Activated CD8-positive, alpha-beta T cell treated with anti-CD3 and anti-CD28 coated beads, Interleukin-2, amount 10 ng/mL, durations not matched to agents 7 days and 5 days (primary cell): ENCODE results near the gene MYH14. TPM values are rescaled to one million over a fixed set of nuclear protein-coding genes. Genes with fewer than 3 reads are reported as not detected.
"Not testable (repeated sequence)": the region's sequence is repeated elsewhere in the genome, so short reads cannot be mapped to it uniquely, and the experiment has no call there.

Experiments used
- ATAC-seq: fragments of 150-1000 bp; cut with Tn5 transposase; one replicate; pipeline ENCODE4 v1.10.0; 2021; ENCODE audit warnings: moderate library complexity
- CTCF ChIA-PET: fragments of 350-600 bp; sonication (Branson Sonifier 250); formaldehyde crosslinking; loops from one replicate; lab custom pipeline; 2021; ENCODE audit warnings: antibody characterized with exemption; lab: Charles Lee
- POLR2A ChIA-PET: fragments of 350-600 bp; sonication (Branson Sonifier 250); formaldehyde crosslinking; loops from one replicate; lab custom pipeline; 2021; ENCODE audit warnings: antibody characterized with exemption; lab: Charles Lee
- DNase-seq: peaks from one replicate; pipeline ENCODE4 v3.0.0-alpha.2; 2020
- H3K27ac Mint-ChIP-seq: one replicate; pipeline ENCODE4 v1.8.0; 2021; ENCODE audit warnings: mild to moderate bottlenecking, mixed read lengths
- H3K27me3 Mint-ChIP-seq: one replicate; pipeline ENCODE4 v1.8.0; 2021; ENCODE audit warnings: low read depth, mixed read lengths
- H3K36me3 Mint-ChIP-seq: one replicate; pipeline ENCODE4 v1.8.0; 2021; ENCODE audit warnings: low read depth, mixed read lengths
- H3K4me1 Mint-ChIP-seq: one replicate; pipeline ENCODE4 v1.8.0; 2021; ENCODE audit warnings: low read depth, mixed read lengths
- H3K4me3 Mint-ChIP-seq: one replicate; pipeline ENCODE4 v1.8.0; 2021; ENCODE audit warnings: mild to moderate bottlenecking, mixed read lengths
- H3K9me3 Mint-ChIP-seq: one replicate; pipeline ENCODE4 v1.8.0; 2022; ENCODE audit warnings: mixed read lengths; ENCODE audit not compliant: insufficient read depth
- total RNA-seq, 2 experiments: library from RNA; stranded (reverse); gene quantifications; one replicate each; pipeline ENCODE4 v1.2.3, GENCODE V29; 2021

MYH14 gene
- total RNA-seq, 2 experiments from 2014 or later = not detected

- H3K27ac Mint-ChIP-seq = no peak overlapping the region
- peaks cover 48% of the 10 kb centered on the region for H3K27me3 Mint-ChIP-seq
- ATAC-seq (no peak), DNase-seq (no peak)
- POLR2A ChIA-PET = no interaction called here
- peaks cover 61% of the 10 kb centered on the region for H3K4me1 Mint-ChIP-seq
- peaks cover 13% of the 10 kb centered on the region for H3K36me3 Mint-ChIP-seq
- no peak overlapping the region for H3K4me3 Mint-ChIP-seq
- CTCF ChIA-PET = interaction anchor here (1.3 kb wide), 3 partner anchors 10 to 56 kb away, joined by 3 to 7 read pairs (median 3); partner anchors contain the start of gene POLD1
- H3K9me3 Mint-ChIP-seq = no peaks in the 10 kb centered on the region
Measured at GRCh38 chr19:50328224-50328872, 124.9 kb downstream of the MYH14 start.

- Mint-ChIP-seq H3K27me3 (peaks cover 48% of the 10 kb centered on the region), H3K9me3 (no peaks in the 10 kb centered on the region), H3K4me3 (no peak overlapping the region), H3K27ac (no peak overlapping the region), H3K4me1 (peaks cover 66% of the 10 kb centered on the region), H3K36me3 (peaks cover 13% of the 10 kb centered on the region)
- ChIA-PET CTCF (interaction anchor here (0.6 to 1.3 kb wide), 4 partner anchors 9 to 55 kb away, joined by 3 to 7 read pairs (median 3); partner anchors contain the start of gene POLD1), POLR2A (no interaction called here)
- ATAC-seq (no peak), DNase-seq (no peak)
Measured at GRCh38 chr19:50328873-50329145, 125.4 kb downstream of the MYH14 start.

DNA sequence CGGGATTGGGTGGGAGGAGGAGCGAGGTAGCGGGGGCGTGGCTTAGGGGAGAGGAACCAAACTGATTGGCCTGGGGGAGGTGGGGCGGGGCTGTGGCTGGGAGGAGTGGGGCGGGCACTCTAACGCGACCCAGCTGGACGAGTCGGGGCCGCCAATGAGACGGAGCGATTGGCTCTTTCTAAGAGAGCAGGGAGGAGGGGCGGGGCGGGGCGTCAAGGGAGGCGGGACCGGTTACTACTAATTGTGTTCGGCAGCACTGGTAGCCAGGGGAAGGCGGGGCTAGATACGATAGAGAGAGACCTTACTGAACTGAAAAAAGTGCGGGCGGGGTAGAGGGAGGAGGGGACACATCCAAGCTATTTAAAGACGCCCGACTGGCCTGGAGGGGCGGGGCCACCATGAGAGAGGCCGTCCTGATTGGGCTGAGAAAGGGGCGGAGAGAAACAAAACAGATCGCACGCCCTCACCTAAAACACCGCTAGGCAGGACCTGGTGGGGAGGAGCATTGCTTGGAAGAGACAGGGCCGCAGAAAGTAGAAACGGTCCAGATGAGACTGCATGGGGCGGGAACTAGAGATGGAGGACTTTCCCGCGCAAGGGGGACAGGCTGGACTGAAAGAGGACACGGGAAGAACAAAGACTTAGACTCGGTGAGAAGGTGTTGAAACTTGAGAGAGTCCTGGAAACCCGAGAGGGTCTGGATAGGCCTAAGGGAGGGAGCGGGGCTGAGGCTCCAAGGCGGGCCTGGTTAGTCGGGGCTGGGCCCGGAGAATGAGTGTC is 125.9 kb downstream of the MYH14 start, which contains the start of gene KCNC3:
TSS of gene KCNC3 (minus strand) at position 232 of the 780 bp plus-strand sequence. CDS start 295 bp downstream, outside the sequence.
- Mint-ChIP-seq H3K36me3 (peaks cover 15% of the 10 kb centered on the region), H3K9me3 (no peaks in the 10 kb centered on the region), H3K4me3 (peak within 1 kb of the TSS; percentile 65), H3K27me3 (peaks cover 48% of the 10 kb centered on the region), H3K27ac (peak within 1 kb of the TSS; percentile 65), H3K4me1 (peaks cover 71% of the 10 kb centered on the region)
- POLR2A ChIA-PET = no interaction called here
- CTCF ChIA-PET = interaction anchor here (0.6 to 1.3 kb wide), 4 partner anchors 9 to 55 kb away, joined by 3 to 7 read pairs (median 3); partner anchors contain the start of gene POLD1
- DNase-seq (peak; percentile 92), ATAC-seq (peak; percentile 55)

- DNase-seq, CTCF ChIA-PET, POLR2A ChIA-PET, H3K9me3 Mint-ChIP-seq, ATAC-seq: not testable (repeated sequence)
- Mint-ChIP-seq H3K4me3 (peak overlapping the region; percentile 65), H3K27me3 (peaks cover 46% of the 10 kb centered on the region), H3K27ac (peak overlapping the region; percentile 65), H3K4me1 (peaks cover 74% of the 10 kb centered on the region), H3K36me3 (peaks cover 15% of the 10 kb centered on the region)
Measured at GRCh38 chr19:50329926-50330294, 126.5 kb downstream of the MYH14 start.

- DNase-seq (peak; percentile 89), ATAC-seq (peak; percentile 62)
- ChIA-PET CTCF (no interaction called here), POLR2A (no interaction called here)
- H3K36me3 Mint-ChIP-seq = peaks cover 15% of the 10 kb centered on the region
- no peaks in the 10 kb centered on the region for H3K9me3 Mint-ChIP-seq
- H3K27me3 Mint-ChIP-seq = peaks cover 45% of the 10 kb centered on the region
- peak overlapping the region; percentile 68 for H3K4me3 Mint-ChIP-seq
- H3K4me1 Mint-ChIP-seq = peaks cover 76% of the 10 kb centered on the region
- peak overlapping the region; percentile 78 for H3K27ac Mint-ChIP-seq
Measured at GRCh38 chr19:50330365-50331078, 127.1 kb downstream of the MYH14 start.

DNA sequence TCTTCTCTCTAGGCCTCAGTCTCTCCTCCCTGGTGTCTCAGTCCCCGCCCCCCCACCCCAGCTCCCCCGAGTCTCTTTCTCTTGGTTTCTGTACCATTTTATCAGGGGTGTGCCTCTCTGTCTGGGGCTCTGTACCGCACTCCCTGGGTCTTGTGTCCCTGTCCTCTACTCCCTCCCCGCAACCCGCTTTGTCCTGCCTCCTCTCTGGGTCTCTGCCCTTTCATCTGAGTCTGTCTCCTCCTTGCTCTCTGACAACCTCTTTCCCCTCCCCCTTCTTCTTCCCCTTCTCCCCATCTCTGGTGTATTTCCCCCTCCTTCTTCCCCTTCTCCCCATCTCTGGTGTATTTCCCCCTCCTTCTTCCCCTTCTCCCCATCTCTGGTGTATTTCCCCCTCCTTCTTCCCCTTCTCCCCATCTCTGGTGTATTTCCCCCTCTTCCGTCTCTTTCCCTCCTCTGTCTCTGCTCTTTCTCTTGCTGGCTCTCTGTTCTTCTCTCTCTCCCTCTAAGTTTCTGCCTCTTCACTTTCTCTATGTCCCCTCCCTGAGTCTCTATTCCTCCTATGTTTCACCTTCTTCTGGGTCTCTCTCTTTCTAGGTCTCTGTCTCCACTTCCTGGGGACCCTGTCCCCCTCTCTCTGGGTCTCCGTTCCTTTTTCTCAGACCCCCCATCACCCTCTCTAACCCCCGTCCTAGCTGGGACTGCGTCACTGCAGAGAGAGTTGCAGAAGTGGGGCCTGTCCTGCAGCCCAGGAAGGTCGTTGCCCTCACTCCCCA is 128.0 kb downstream of the MYH14 start:
- ATAC-seq (no peak), DNase-seq (peak; percentile 38)
- Mint-ChIP-seq H3K27me3 (peaks cover 42% of the 10 kb centered on the region), H3K9me3 (no peaks in the 10 kb centered on the region), H3K36me3 (peaks cover 15% of the 10 kb centered on the region), H3K4me1 (peaks cover 75% of the 10 kb centered on the region), H3K27ac (peak overlapping the region; percentile 78), H3K4me3 (peak overlapping the region; percentile 68)
- CTCF ChIA-PET = no interaction called here
- POLR2A ChIA-PET = interaction anchor here (1.2 kb wide), 1 partner anchor 26 kb away, joined by 4 read pairs; no protein-coding TSS in a partner anchor

DNA sequence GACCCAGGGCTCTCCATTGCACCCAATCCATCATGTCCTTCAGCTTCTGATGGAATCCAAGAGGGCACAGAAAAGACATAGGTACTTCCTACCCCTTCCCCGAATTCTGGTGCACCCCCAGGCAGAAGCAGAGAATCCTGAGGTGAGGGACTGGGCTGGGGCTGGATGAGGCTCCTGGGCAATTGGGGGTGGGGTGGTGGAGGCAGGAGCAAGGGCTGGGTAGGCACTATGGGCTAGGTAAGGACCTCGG is 128.5 kb downstream of the MYH14 start:
- Mint-ChIP-seq H3K27me3 (peaks cover 36% of the 10 kb centered on the region), H3K9me3 (no peaks in the 10 kb centered on the region), H3K36me3 (peaks cover 15% of the 10 kb centered on the region), H3K27ac (peak overlapping the region; percentile 71), H3K4me1 (peaks cover 70% of the 10 kb centered on the region), H3K4me3 (peak overlapping the region; percentile 68)
- DNase-seq (no peak), ATAC-seq (no peak)
- CTCF ChIA-PET = no interaction called here
- POLR2A ChIA-PET = interaction anchor here (1.2 kb wide), 1 partner anchor 26 kb away, joined by 4 read pairs; no protein-coding TSS in a partner anchor

DNA sequence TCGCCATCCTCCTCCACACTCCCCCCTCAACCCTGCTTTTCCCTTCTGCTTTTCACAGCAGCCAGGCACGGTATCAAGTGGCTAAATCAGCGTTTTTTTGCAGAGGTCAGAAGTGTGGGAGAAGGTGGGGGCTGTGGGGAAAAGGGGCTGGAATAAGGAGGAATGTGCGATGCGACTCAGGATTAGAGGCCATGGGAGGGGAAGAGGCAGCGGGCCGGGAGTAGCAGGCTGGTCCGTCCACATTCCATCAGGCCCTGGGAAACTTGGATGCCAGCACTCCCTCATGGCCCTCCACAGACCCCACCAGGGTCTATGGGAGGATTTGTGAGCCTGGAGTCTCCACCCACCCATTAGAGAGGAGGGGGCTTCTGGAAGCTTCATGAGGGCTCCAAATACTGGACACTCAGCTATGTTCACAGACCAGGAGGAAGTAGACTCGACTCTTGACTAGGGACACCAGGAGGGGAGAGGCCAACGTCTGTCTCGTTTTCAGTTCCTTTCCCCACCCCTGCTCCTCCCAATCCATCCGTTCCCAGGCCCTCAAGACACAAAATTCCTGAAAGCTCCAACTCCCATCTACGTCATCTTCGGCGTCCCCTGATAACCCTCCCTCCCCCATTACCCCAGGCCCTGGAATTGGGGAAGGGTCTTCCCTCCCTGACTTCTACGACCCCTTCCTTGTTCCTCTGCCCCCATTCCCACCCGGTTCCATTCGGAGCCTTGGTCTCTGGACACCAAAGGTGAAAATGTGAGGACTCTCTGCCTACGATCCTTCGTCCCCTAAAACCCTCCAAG is 129.0 kb downstream of the MYH14 start:
- peak overlapping the region; percentile 71 for H3K27ac Mint-ChIP-seq
- peaks cover 31% of the 10 kb centered on the region for H3K27me3 Mint-ChIP-seq
- peaks cover 13% of the 10 kb centered on the region for H3K36me3 Mint-ChIP-seq
- DNase-seq (no peak), ATAC-seq (no peak)
- peaks cover 65% of the 10 kb centered on the region for H3K4me1 Mint-ChIP-seq
- H3K9me3 Mint-ChIP-seq = no peaks in the 10 kb centered on the region
- H3K4me3 Mint-ChIP-seq = peak overlapping the region; percentile 68
- ChIA-PET CTCF (interaction anchor here (1.5 to 2.3 kb wide), 3 partner anchors 11 to 128 kb away, joined by 3 to 9 read pairs (median 4); no protein-coding TSS in a partner anchor), POLR2A (interaction anchor here (1.2 kb wide), 1 partner anchor 25 kb away, joined by 4 read pairs; no protein-coding TSS in a partner anchor)

DNA sequence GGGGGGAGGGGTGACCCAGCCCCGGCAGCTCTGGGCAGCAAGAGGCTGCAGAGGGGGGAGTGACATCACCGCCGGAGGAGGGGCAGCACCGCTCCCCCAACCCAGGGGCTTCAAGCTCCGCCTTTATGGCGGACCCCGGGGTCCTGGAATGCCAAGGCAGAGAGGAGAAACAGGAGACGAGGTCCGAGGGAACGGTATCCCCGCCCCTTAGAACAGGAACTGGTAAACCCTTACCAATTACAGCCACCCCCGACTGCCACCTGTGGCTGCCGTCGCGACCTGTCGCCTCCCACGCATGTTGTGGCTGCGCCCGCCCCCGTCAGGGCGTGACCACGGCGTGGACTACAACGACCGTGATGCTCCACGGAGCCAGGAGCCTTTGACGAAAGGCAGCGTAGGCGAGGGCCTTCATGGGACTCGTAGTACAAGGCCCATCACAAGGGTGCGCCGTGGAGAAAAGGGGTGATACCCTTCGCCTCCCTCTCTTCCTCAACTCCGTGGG is 129.9 kb downstream of the MYH14 start:
- peak overlapping the region; percentile 68 for H3K4me3 Mint-ChIP-seq

More for the DNA sequence above, 129.9 kb downstream of the MYH14 start:
- peak; percentile 79 for ATAC-seq
- DNase-seq = peak; percentile 93
- Mint-ChIP-seq H3K9me3 (no peaks in the 10 kb centered on the region), H3K36me3 (peaks cover 8% of the 10 kb centered on the region), H3K27ac (peak overlapping the region; percentile 84), H3K27me3 (peaks cover 26% of the 10 kb centered on the region), H3K4me1 (peaks cover 60% of the 10 kb centered on the region)
- ChIA-PET POLR2A (no interaction called here), CTCF (interaction anchor here (1.4 to 2.3 kb wide), 4 partner anchors 10 to 223 kb away, joined by 3 to 9 read pairs (median 4); no protein-coding TSS in a partner anchor)
